IMR-90 (cell line): ENCODE data around the gene BCL2L11. TPM values are rescaled to one million over a fixed set of nuclear protein-coding genes. Genes with fewer than 3 reads are reported as not detected.

Experiments used
- ATAC-seq: fragments of 200-7000 bp; cut with Tn5 transposase; 2 replicates; pipeline ENCODE4 v1.9.1; 2020; ENCODE audit warnings: low read depth, mild to moderate bottlenecking, moderate library complexity
- BruUV-seq: library from RNA; stranded (reverse); fragments of 400-500 nt; replicated peaks from 2 replicates; lab custom pipeline; 2021; lab: Mats Ljungman, UMichigan
- CTCF ChIA-PET: fragments of 300-600 bp; formaldehyde crosslinking; extraction: SDS; loops from one replicate; lab custom pipeline; 2021; ENCODE audit warnings: antibody characterized with exemption; lab: Yijun Ruan, JAX
- POLR2A ChIA-PET: fragments of 300-600 bp; sonication (Branson Sonifier 250); formaldehyde crosslinking; loops from one replicate; lab custom pipeline; 2022; ENCODE audit warnings: antibody characterized with exemption; ENCODE audit not compliant: unreplicated experiment; lab: Charles Lee
- DNase-seq: peaks from one replicate; pipeline ENCODE4 v3.0.0; 2013
- H2AFZ ChIP-seq: replicated peaks from 2 replicates; pipeline ENCODE3; 2013; ENCODE audit warnings: low read length, mild to moderate bottlenecking; ENCODE audit not compliant: poor library complexity
- H2AK5ac ChIP-seq: 2 replicates; pipeline ENCODE4 v1.6.1; 2013; ENCODE audit warnings: low read depth, low read length, inconsistent platforms
- H2AK9ac ChIP-seq: replicated peaks from 2 replicates; pipeline ENCODE3; 2013; ENCODE audit warnings: mild to moderate bottlenecking, low read depth, low read length, moderate library complexity; ENCODE audit not compliant: poor library complexity
- H2BK120ac ChIP-seq: 2 replicates; pipeline ENCODE4 v1.6.1; 2013; ENCODE audit warnings: low read depth, low read length, inconsistent platforms
- H2BK15ac ChIP-seq: 3 replicates; pipeline ENCODE4 v1.6.1; 2013; ENCODE audit warnings: low read depth, low read length, inconsistent platforms
- H2BK20ac ChIP-seq: 2 replicates; pipeline ENCODE4 v1.6.1; 2013; ENCODE audit warnings: low read depth, mild to moderate bottlenecking, inconsistent platforms, low read length, moderate library complexity
- H2BK5ac ChIP-seq: 2 replicates; pipeline ENCODE4 v1.6.1; 2013; ENCODE audit warnings: mild to moderate bottlenecking, low read depth, low read length, inconsistent platforms; ENCODE audit not compliant: poor library complexity, severe bottlenecking
- H3K14ac ChIP-seq: replicated peaks from 2 replicates; pipeline ENCODE4 v1.6.1; 2013; ENCODE audit warnings: low read depth, low read length, inconsistent platforms
- H3K18ac ChIP-seq: 2 replicates; pipeline ENCODE4 v1.6.1; 2013; ENCODE audit warnings: low read depth, low read length, control low read depth
- H3K23ac ChIP-seq: 2 replicates; pipeline ENCODE4 v1.6.1; 2013; ENCODE audit warnings: low read depth, low read length, inconsistent platforms
- H3K27ac ChIP-seq: 2 replicates; pipeline ENCODE4 v1.5.1; 2013; ENCODE audit warnings: mild to moderate bottlenecking, control low read depth, low read length; ENCODE audit not compliant: insufficient read depth
- H3K27me3 ChIP-seq: 2 replicates; pipeline ENCODE4 v1.6.1; 2013; ENCODE audit warnings: low read length; ENCODE audit not compliant: control insufficient read depth, insufficient read depth
- H3K36me3 ChIP-seq: 2 replicates; pipeline ENCODE4 v1.6.1; 2013; ENCODE audit warnings: low read length, mixed read lengths; ENCODE audit not compliant: control insufficient read depth, insufficient read depth
- H3K4ac ChIP-seq: 2 replicates; pipeline ENCODE4 v1.6.1; 2013; ENCODE audit warnings: low read depth, low read length, inconsistent platforms
- H3K4me1 ChIP-seq: 2 replicates; pipeline ENCODE4 v1.6.1; 2013; ENCODE audit warnings: low read length, mixed read lengths; ENCODE audit not compliant: control insufficient read depth, insufficient read depth
- H3K4me2 ChIP-seq: 2 replicates; pipeline ENCODE4 v1.6.1; 2013; ENCODE audit warnings: low read depth, mild to moderate bottlenecking, control low read depth, low read length, moderate library complexity
- H3K4me3 ChIP-seq: 2 replicates; pipeline ENCODE4 v1.5.1; 2013; ENCODE audit warnings: low read depth, mild to moderate bottlenecking, control low read depth, low read length, moderate library complexity; ENCODE audit not compliant: insufficient read depth
- H3K56ac ChIP-seq: 2 replicates; pipeline ENCODE4 v1.6.1; 2013; ENCODE audit warnings: low read length, inconsistent platforms; ENCODE audit not compliant: insufficient read depth; ENCODE audit errors: extremely low read depth
- H3K79me1 ChIP-seq, 2 experiments: 2 replicates each; pipeline ENCODE4 v1.6.1; 2013; ENCODE audit warnings: low read length in 2 of 2, inconsistent platforms in 1 of 2, low read depth in 1 of 2
- H3K9ac ChIP-seq: 2 replicates; pipeline ENCODE4 v1.6.1; 2013; ENCODE audit warnings: low read depth, low read length, control low read depth
- H3K9me1 ChIP-seq: 2 replicates; pipeline ENCODE4 v1.6.1; 2013; ENCODE audit warnings: low read length, inconsistent platforms; ENCODE audit not compliant: insufficient read depth
- H3K9me3 ChIP-seq: 2 replicates; pipeline ENCODE4 v1.6.1; 2013; ENCODE audit warnings: low read length; ENCODE audit not compliant: control insufficient read depth, insufficient read depth
- H4K20me1 ChIP-seq: 2 replicates; pipeline ENCODE4 v1.6.1; 2013; ENCODE audit warnings: low read length, inconsistent platforms; ENCODE audit not compliant: insufficient read depth
- H4K5ac ChIP-seq: 2 replicates; pipeline ENCODE4 v1.6.1; 2013; ENCODE audit warnings: mild to moderate bottlenecking, low read depth, low read length, control low read depth
- H4K8ac ChIP-seq, 2 experiments: 2 replicates each; pipeline ENCODE4 v1.6.1; 2013; ENCODE audit warnings: low read depth in 2 of 2, low read length in 2 of 2, control low read depth in 1 of 2, inconsistent platforms in 1 of 2
- H4K91ac ChIP-seq: 2 replicates; pipeline ENCODE4 v1.6.1; 2013; ENCODE audit warnings: low read depth, low read length, inconsistent platforms; ENCODE audit not compliant: insufficient read depth
- MAFK ChIP-seq: IDR thresholded peaks from 2 replicates; pipeline ENCODE4 v1.6.1; 2012; ENCODE audit warnings: low read depth, low read length, improper control_type of control experiment
- RFX5 ChIP-seq: IDR thresholded peaks from 2 replicates; pipeline ENCODE4 v1.8.0; 2012; ENCODE audit warnings: low read depth, mild to moderate bottlenecking, low read length, moderate library complexity
- WGBS, 2 experiments: methylation state at CpG; one replicate each; pipeline versions ENCODE4 v1.1.5 to v1.1.7; 2013; ENCODE audit warnings: missing lambda C conversion rate in 2 of 2; ENCODE audit not compliant: insufficient read length in 1 of 2; ENCODE audit errors: extremely low coverage in 2 of 2; 5-methylcytosine and 5-hydroxymethylcytosine counted together
- dilution Hi-C: fragments of 300-500 bp; cut with HindIII; formaldehyde crosslinking; loops from one replicate; pipeline ENCODE4 v1.14.3; 2018; ENCODE audit warnings: low sequenced_read_pairs; ENCODE audit not compliant: unreplicated experiment
- in situ Hi-C: fragments of 300-500 bp; cut with MboI; formaldehyde crosslinking; loops from 3 replicates; pipeline ENCODE4 v1.14.3; 2019; ENCODE audit warnings: low sequenced_read_pairs, inconsistent platforms, mixed read lengths
- intact Hi-C: fragments of 100-400 bp; cut with micrococcal nuclease; formaldehyde crosslinking; loops from 2 replicates; pipeline ENCODE4 v1.10.0; 2022
- polyA plus RNA-seq, 3 experiments: library from polyadenylated mRNA; depleted of rRNA; stranded (reverse); fragments of >200 nt; gene quantifications; 2 replicates each; pipeline ENCODE4 v1.2.3, GENCODE V29; 2012; ENCODE audit warnings: low replicate concordance in 1 of 3
- total RNA-seq: library from RNA; depleted of rRNA; stranded (reverse); fragments of >200 nt; gene quantifications from 2 replicates; pipeline ENCODE4 v1.2.3, GENCODE V29; 2012

BCL2L11 gene
- total and polyA plus RNA-seq, 2 of the 4 experiments (the other 2 are of a cell fraction), result 1.1 to 1.7 TPM

DNA sequence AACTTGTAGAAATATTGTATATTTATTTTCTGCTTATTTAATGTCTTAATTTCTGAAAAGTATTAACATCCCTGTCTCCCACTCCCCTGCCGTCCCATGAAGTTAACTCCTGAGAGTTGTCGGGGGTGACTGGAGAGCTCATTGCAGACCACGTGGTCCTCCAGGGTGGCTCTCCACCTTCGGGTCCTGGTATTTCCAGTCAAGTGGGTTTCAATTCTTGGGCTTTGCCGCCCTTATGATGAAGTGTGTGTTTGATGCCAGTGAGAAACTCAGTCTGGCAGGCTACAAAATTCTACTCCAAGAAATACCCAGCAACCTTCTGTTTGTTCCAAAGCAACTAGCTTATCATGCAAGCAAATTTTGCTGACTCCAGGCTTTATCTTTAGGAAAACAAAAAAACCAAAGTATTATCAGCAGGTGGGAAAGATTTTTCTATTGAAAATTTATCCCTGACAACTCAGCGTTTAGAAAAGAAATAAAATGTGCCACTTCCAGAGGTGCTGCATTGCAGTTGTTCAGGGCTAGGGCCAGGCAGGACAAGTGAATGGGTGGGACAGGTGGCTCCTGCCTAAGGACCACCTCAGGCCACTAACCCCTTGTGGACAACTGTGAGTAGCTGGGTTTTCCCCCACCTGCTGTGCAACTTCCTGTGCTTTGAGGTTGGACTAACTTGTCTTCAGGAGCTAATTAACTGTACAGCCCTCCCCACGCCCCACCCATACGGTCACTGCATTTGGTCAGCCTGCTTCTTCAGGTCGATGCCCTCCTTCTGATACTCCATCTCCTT lies 46.6 kb downstream of the BCL2L11 start:
- Histone ChIP-seq H3K18ac (0 out of 2 replicates have a peak overlapping the region, but pooled peaks have one; percentile 9), H4K8ac (no peak overlapping the region), H3K14ac (no peak overlapping the region), H4K5ac (no peak overlapping the region), H2BK20ac (peak overlapping the region; percentile 33; the same call in 1 of the 2 replicates), H4K91ac (no peak overlapping the region), H4K20me1 (peaks cover 6% of the 10 kb centered on the region), H3K79me1 (no peaks in the 10 kb centered on the region; a peak in 1 of 4 replicates), H3K36me3 (peaks cover 17% of the 10 kb centered on the region; the same call in 1 of the 2 replicates), H2AK5ac (peak overlapping the region; percentile 61; the same call in 1 of the 2 replicates), H2AFZ (no peak overlapping the region), H3K27ac (no peak overlapping the region), H3K4me1 (peaks cover 13% of the 10 kb centered on the region), H2BK120ac (no peak overlapping the region), H3K27me3 (peaks cover 13% of the 10 kb centered on the region), H3K23ac (no peak overlapping the region), H3K9me3 (no peaks in the 10 kb centered on the region), H3K9ac (no peak overlapping the region), H2AK9ac (no peak overlapping the region), H3K4me2 (no peak overlapping the region), H3K56ac (no peak overlapping the region), H3K4ac (peak overlapping the region; percentile 17; the same call in 1 of the 2 replicates), H2BK5ac (no peak overlapping the region), H3K9me1 (peaks cover 7% of the 10 kb centered on the region), H3K4me3 (no peak overlapping the region), H2BK15ac (peak overlapping the region; percentile 25; the same call in 1 of the 3 replicates)
- WGBS, 2 experiments, result 100% methylated on average over 1 of the region's 9 CpGs; no CpG with 5 or more reads in 1 of the 2 experiments
- in situ Hi-C loops, result no loop called here
- TSS peak; percentile 37 for BruUV-seq
- POLR2A ChIA-PET, result no interaction called here
- CTCF ChIA-PET, result no interaction called here
- ATAC-seq (no peak), DNase-seq (no peak)
- TF ChIP-seq RFX5, result no peak
- TF ChIP-seq MAFK, result peak; percentile 49
- dilution Hi-C loops, result no loop called here
- intact Hi-C loops, result no loop called here
